ENCODE measurements around the gene SNX25.

GRCh38 chr4:185341841-185342240 is 132.4 kb downstream of the SNX25 start:
- TF ChIP-seq POLR2AphosphoS5 (IDR thresholded peaks at IDR 0.05; ENCODE audit: low read depth, low read length) (no peak), TAF1 (IDR thresholded peaks at IDR 0.05; ENCODE audit: low read depth, low read length) (no peak), POLR2A (IDR thresholded peaks at IDR 0.05; ENCODE audit: low read depth, low read length) (no peak), SPI1 (IDR thresholded peaks at IDR 0.05; ENCODE audit: low read depth, low read length) (no peak)
